Activated CD4-positive, alpha-beta memory T cell treated with anti-CD3 and anti-CD28 coated beads, Interleukin-2, amount 10 ng/mL, durations not matched to agents 7 days and 5 days (primary cell): ENCODE results near the gene USF3. TPM values are rescaled to one million over a fixed set of nuclear protein-coding genes. Genes with fewer than 3 reads are reported as not detected.
A peak's percentile ranks its signal among the peaks of the same experiment; 100 is the strongest.

ENCODE experiments used
- CTCF ChIA-PET: fragments of 350-600 bp; sonication (Branson Sonifier 250); formaldehyde crosslinking; loops from one replicate; lab custom pipeline; 2021; ENCODE audit warnings: antibody characterized with exemption, inconsistent platforms; lab: Charles Lee
- POLR2A ChIA-PET: fragments of 350-600 bp; sonication (Branson Sonifier 250); formaldehyde crosslinking; loops from one replicate; lab custom pipeline; 2021; ENCODE audit warnings: antibody characterized with exemption; lab: Charles Lee
- DNase-seq: peaks from one replicate; pipeline ENCODE4 v3.0.0-alpha.2; 2020
- H3K27ac Mint-ChIP-seq: one replicate; pipeline ENCODE4 v1.8.0; 2021; ENCODE audit warnings: mild to moderate bottlenecking, mixed read lengths
- H3K27me3 Mint-ChIP-seq: one replicate; pipeline ENCODE4 v1.8.0; 2021; ENCODE audit warnings: mixed read lengths
- H3K36me3 Mint-ChIP-seq: one replicate; pipeline ENCODE4 v1.8.0; 2021; ENCODE audit warnings: low read depth, mixed read lengths
- H3K4me1 Mint-ChIP-seq: one replicate; pipeline ENCODE4 v1.8.0; 2021; ENCODE audit warnings: mixed read lengths
- H3K4me3 Mint-ChIP-seq: one replicate; pipeline ENCODE4 v1.8.0; 2021; ENCODE audit warnings: mild to moderate bottlenecking, mixed read lengths
- H3K9me3 Mint-ChIP-seq: one replicate; pipeline ENCODE4 v1.8.0; 2021; ENCODE audit warnings: mixed read lengths
- total RNA-seq, 2 experiments: library from RNA; stranded (reverse); gene quantifications; one replicate each; pipeline ENCODE4 v1.2.3, GENCODE V29; 2021

The USF3 gene
- total RNA-seq, 2 experiments from 2014 or later = 19.9 to 20.1 TPM

DNA sequence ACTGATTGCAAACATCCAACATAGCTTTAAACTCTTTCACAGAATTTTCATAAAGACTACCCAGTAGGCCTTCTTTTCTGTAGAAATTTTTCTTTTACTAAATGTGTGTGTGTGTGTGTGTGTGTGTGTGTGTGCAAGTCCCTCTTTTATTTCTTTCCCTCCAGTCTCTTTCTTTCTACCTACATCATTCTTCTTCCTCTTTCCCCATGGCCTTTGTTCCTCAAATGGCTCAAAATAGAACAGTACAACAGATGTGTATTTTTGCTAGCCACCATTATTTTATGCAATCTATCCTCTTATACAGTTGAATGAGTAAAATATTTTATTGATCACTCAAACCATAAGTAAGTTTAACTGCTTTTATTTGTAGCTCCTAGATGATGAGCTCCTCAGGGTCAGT, 76.4 kb downstream of the USF3 start:
- Mint-ChIP-seq H3K4me1 (no peaks in the 10 kb centered on the region), H3K36me3 (peaks cover 29% of the 10 kb centered on the region), H3K27me3 (no peaks in the 10 kb centered on the region), H3K4me3 (no peak overlapping the region), H3K9me3 (no peaks in the 10 kb centered on the region), H3K27ac (no peak overlapping the region)
- DNase-seq = no peak
- ChIA-PET POLR2A (no interaction called here), CTCF (no interaction called here)

DNA sequence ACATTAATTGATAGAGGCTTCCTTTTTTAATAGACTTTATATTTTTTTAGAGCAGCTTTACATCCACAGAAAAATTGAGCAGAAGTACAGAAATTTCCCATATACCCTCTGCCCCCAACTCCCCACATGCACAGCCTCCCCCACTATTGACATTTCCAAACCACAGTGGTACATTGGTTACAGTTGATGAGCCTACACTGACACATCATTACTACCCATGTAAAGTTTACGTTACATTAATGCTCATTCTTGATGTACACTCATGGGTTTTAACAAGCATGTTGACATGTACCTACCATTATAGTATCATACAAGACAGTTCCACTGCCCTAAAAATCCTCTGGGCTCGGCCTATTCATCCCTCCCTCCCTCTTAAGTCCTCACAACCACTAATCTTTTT, 78.7 kb downstream of the USF3 start:
- ChIA-PET CTCF (interaction anchor here (1.4 to 2.4 kb wide), 2 partner anchors 11 to 40 kb away, joined by 5 read pairs; no protein-coding TSS in a partner anchor), POLR2A (no interaction called here)
- Mint-ChIP-seq H3K36me3 (peaks cover 28% of the 10 kb centered on the region), H3K27me3 (no peaks in the 10 kb centered on the region), H3K4me1 (no peaks in the 10 kb centered on the region), H3K4me3 (no peak overlapping the region), H3K27ac (no peak overlapping the region), H3K9me3 (no peaks in the 10 kb centered on the region)
- no peak for DNase-seq

- DNase-seq = no peak
- H3K4me1 Mint-ChIP-seq = no peaks in the 10 kb centered on the region
- CTCF ChIA-PET = interaction anchor here (2.4 kb wide), 1 partner anchor 13 kb away, joined by 5 read pairs; no protein-coding TSS in a partner anchor
- H3K4me3 Mint-ChIP-seq = no peak overlapping the region
- no peak overlapping the region for H3K27ac Mint-ChIP-seq
- no peaks in the 10 kb centered on the region for H3K9me3 Mint-ChIP-seq
- POLR2A ChIA-PET = interaction anchor here (1.0 kb wide), 1 partner anchor 9 kb away, joined by 3 read pairs; no protein-coding TSS in a partner anchor
- H3K36me3 Mint-ChIP-seq = peaks cover 41% of the 10 kb centered on the region
- no peaks in the 10 kb centered on the region for H3K27me3 Mint-ChIP-seq
Measured at GRCh38 chr3:113615976-113616375, 80.5 kb downstream of the USF3 start.

DNA sequence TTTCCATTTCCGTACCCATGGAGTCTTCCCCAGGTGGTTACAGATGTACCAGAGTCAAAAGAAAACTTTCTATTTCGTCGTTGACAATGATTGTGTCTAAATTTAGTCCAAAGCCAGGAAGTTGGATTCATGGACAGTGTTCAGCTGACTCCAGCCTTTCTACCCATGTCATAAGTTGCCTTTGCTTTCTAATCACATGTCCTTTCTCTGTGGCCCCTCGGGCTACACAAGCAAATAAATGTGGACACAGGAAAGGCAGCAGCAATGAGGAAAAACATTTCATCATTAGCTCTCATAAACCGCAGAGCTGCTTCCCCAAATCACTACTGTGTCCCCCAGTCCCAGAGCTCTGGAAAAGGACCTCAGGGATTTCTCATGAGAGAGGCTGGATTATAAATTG, 82.0 kb downstream of the USF3 start:
- Mint-ChIP-seq H3K36me3 (peaks cover 41% of the 10 kb centered on the region), H3K27me3 (no peaks in the 10 kb centered on the region), H3K9me3 (no peaks in the 10 kb centered on the region), H3K4me3 (no peak overlapping the region), H3K4me1 (no peaks in the 10 kb centered on the region), H3K27ac (no peak overlapping the region)
- ChIA-PET CTCF (interaction anchor here (3.5 kb wide), 1 partner anchor 37 kb away, joined by 10 read pairs; no protein-coding TSS in a partner anchor), POLR2A (no interaction called here)
- DNase-seq = no peak

DNA sequence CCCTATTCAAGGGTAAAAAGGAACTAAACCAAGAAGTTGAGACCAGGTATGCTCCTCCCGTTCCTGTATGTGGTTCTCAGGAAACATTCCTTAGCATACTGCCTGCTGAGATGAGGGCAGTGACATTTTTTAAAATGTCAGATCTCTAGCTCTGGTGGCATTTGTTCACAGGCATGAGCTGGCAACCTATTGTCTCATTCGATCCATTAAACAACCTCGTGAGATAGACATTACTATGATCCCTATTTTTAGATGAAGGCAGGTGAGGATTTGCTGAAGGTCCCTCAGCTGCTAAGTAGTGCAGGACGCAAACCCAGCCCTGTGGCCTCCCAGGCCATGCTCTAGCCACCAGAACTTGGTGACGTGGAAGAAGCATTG, 89.2 kb downstream of the USF3 start:
- Mint-ChIP-seq H3K27ac (peak overlapping the region; percentile 19), H3K4me3 (no peak overlapping the region), H3K9me3 (no peaks in the 10 kb centered on the region), H3K27me3 (no peaks in the 10 kb centered on the region), H3K4me1 (peaks cover 25% of the 10 kb centered on the region), H3K36me3 (peaks cover 64% of the 10 kb centered on the region)
- CTCF ChIA-PET = no interaction called here
- no peak for DNase-seq
- POLR2A ChIA-PET = interaction anchor here (0.6 to 1.1 kb wide), 2 partner anchors 9 to 91 kb away, joined by 3 read pairs; no protein-coding TSS in a partner anchor

- Mint-ChIP-seq H3K4me3 (no peak overlapping the region), H3K27ac (peak overlapping the region; percentile 19), H3K36me3 (peaks cover 60% of the 10 kb centered on the region), H3K9me3 (no peaks in the 10 kb centered on the region), H3K27me3 (no peaks in the 10 kb centered on the region), H3K4me1 (peaks cover 25% of the 10 kb centered on the region)
- POLR2A ChIA-PET = interaction anchor here (1.0 to 1.1 kb wide), 2 partner anchors 10 to 92 kb away, joined by 3 read pairs; partner anchors contain the start of gene SPICE1
- DNase-seq = peak; percentile 64
- CTCF ChIA-PET = interaction anchor here (1.2 kb wide), 1 partner anchor 111 kb away, joined by 3 read pairs; no protein-coding TSS in a partner anchor
Measured at GRCh38 chr3:113606539-113607218, 89.8 kb downstream of the USF3 start.

DNA sequence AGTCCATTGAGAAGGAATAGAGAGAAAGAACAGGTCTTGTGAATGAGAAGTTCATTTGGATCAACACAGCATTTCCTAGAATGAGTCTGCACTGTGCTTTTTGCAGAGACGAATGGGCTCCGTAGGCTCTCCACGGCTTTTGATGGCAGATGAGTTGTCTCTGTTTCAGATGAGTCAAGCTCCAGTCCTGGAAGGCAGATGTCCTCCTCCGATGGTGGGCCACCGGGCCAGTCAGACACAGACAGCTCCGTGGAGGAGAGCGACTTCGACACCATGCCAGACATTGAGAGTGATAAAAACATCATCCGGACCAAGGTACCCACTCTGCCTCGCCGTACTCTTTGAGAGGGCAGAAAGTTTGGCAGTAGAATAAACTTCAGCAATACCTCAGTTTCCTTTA, 93.6 kb downstream of the USF3 start:
- ChIA-PET CTCF (interaction anchor here (3.1 kb wide), 1 partner anchor 25 kb away, joined by 8 read pairs; no protein-coding TSS in a partner anchor), POLR2A (no interaction called here)
- no peaks in the 10 kb centered on the region for H3K9me3 Mint-ChIP-seq
- H3K4me1 Mint-ChIP-seq = peaks cover 19% of the 10 kb centered on the region
- no peaks in the 10 kb centered on the region for H3K27me3 Mint-ChIP-seq
- H3K4me3 Mint-ChIP-seq = no peak overlapping the region
- DNase-seq = no peak
- H3K36me3 Mint-ChIP-seq = peaks cover 35% of the 10 kb centered on the region
- H3K27ac Mint-ChIP-seq = no peak overlapping the region

GRCh38 chr3:113602256-113602655, 94.2 kb downstream of the USF3 start:
- H3K9me3 Mint-ChIP-seq = no peaks in the 10 kb centered on the region
- CTCF ChIA-PET = interaction anchor here (3.1 kb wide), 1 partner anchor 24 kb away, joined by 8 read pairs; no protein-coding TSS in a partner anchor
- POLR2A ChIA-PET = no interaction called here

GRCh38 chr3:113601240-113601639, 95.2 kb downstream of the USF3 start:
- peaks cover 3% of the 10 kb centered on the region for H3K4me1 Mint-ChIP-seq
- peaks cover 24% of the 10 kb centered on the region for H3K36me3 Mint-ChIP-seq
- H3K4me3 Mint-ChIP-seq = no peak overlapping the region
- H3K27ac Mint-ChIP-seq = no peak overlapping the region
- H3K9me3 Mint-ChIP-seq = no peaks in the 10 kb centered on the region
- H3K27me3 Mint-ChIP-seq = no peaks in the 10 kb centered on the region
- POLR2A ChIA-PET = no interaction called here
- DNase-seq = no peak
- CTCF ChIA-PET = no interaction called here

More at GRCh38 chr3:113602256-113602655, 94.2 kb downstream of the USF3 start:
- DNase-seq = no peak
- peaks cover 13% of the 10 kb centered on the region for H3K4me1 Mint-ChIP-seq
- H3K4me3 Mint-ChIP-seq = no peak overlapping the region
- no peak overlapping the region for H3K27ac Mint-ChIP-seq
- H3K27me3 Mint-ChIP-seq = no peaks in the 10 kb centered on the region
- peaks cover 33% of the 10 kb centered on the region for H3K36me3 Mint-ChIP-seq

DNA sequence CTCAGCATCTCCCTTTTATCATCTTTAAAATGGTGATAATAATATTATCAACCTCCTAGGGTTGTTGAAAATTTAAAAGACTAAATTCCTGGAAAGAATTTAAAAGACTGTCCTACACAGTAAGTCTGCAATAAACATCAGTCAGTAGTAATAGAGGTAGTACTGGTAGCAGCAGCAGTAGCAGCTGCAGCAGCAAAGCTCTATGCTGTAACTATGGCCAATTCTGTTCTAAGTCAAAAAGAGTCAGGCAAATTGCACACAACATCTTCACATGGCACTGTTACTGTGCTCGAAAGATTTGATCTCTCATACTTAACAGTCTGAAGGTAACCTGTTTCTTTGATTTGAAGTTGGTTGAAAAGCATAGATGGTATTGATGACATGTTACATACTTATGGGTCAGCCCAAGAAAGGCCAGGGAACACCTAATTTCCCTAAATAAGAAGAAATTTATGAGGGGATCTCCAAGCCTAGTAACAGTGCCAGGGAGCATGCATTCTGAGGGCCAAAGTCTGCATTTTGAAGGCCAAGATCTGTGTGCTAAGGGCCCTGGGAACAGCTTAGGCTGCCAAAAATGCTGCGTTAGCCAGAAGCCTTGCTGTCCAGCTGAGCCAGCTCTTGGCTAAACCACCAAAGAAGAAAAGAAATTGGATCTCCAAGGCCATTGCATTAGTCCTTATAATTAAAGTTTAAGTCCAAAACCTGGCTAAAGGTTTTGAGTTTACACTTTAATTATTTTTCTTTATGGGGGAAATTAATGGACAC, 95.8 kb downstream of the USF3 start:
- no peaks in the 10 kb centered on the region for H3K4me1 Mint-ChIP-seq
- no peak for DNase-seq
- no peak overlapping the region for H3K27ac Mint-ChIP-seq
- POLR2A ChIA-PET = no interaction called here
- peaks cover 24% of the 10 kb centered on the region for H3K36me3 Mint-ChIP-seq
- no peak overlapping the region for H3K4me3 Mint-ChIP-seq
- H3K27me3 Mint-ChIP-seq = no peaks in the 10 kb centered on the region
- CTCF ChIA-PET = no interaction called here
- H3K9me3 Mint-ChIP-seq = no peaks in the 10 kb centered on the region

Other genes with a start within 250 kb of the USF3 start
- gene SPICE1, start 181.5 kb downstream of the USF3 start, total RNA-seq = 10 to 100 TPM; 15.7 to 20.7 TPM
- 10 to 100 TPM; 23.9 to 25.5 TPM for gene SIDT1, start 164.1 kb downstream of the USF3 start, total RNA-seq
- gene NAA50, start 49.6 kb upstream of the USF3 start, total RNA-seq = 100 to 1,000 TPM; 104 to 106 TPM
- gene ATP6V1A, start 50.4 kb upstream of the USF3 start, total RNA-seq = 10 to 100 TPM; 41.7 to 42.4 TPM
- gene GRAMD1C, start 142.1 kb upstream of the USF3 start, total RNA-seq = under 1 TPM; 0.48 to 0.91 TPM